CD14-positive monocyte (primary cell): Measurements from ENCODE around the gene SLC9A7. TPM values are rescaled to one million over a fixed set of nuclear protein-coding genes. Genes with fewer than 3 reads are reported as not detected.

Experiments
- DNase-seq, 3 donors: peaks; one replicate each; pipeline ENCODE4 v3.0.0-alpha.2; 2011 to 2022
- H2AFZ ChIP-seq: 2 replicates; pipeline ENCODE4 v1.6.0; 2012; ENCODE audit warnings: mild to moderate bottlenecking, low read depth, low read length, inconsistent platforms; ENCODE audit not compliant: insufficient read depth, poor library complexity, severe bottlenecking
- H3K27ac ChIP-seq, 2 donors: 1 replicate in 1 of 2; 2 replicates in 1 of 2; pipeline ENCODE4 v1.5.1; 2012 to 2013; ENCODE audit warnings: low read length in 2 of 2, control low read depth in 1 of 2, inconsistent platforms in 1 of 2, low read depth in 1 of 2, mild to moderate bottlenecking in 1 of 2
- H3K27me3 ChIP-seq, 2 donors: one replicate each; pipeline versions ENCODE4 v1.6.0 to v1.6.1; 2011 to 2013; ENCODE audit warnings: low read length in 2 of 2; ENCODE audit not compliant: control insufficient read depth in 2 of 2, insufficient read depth in 2 of 2
- H3K36me3 ChIP-seq, 2 donors: replicated peaks in 1 of 2; 1 replicate in 1 of 2; 2 replicates in 1 of 2; pipeline versions ENCODE4 v1.5.1 to v1.6.1; 2012 to 2013; ENCODE audit warnings: low read length in 2 of 2, control low read depth in 1 of 2, inconsistent platforms in 1 of 2, mild to moderate bottlenecking in 1 of 2; ENCODE audit not compliant: insufficient read depth in 2 of 2, control insufficient read depth in 1 of 2
- H3K4me1 ChIP-seq, 2 donors: 1 replicate in 1 of 2; 2 replicates in 1 of 2; pipeline versions ENCODE4 v1.5.1 to v1.6.1; 2012 to 2013; ENCODE audit warnings: low read length in 2 of 2, control low read depth in 1 of 2, inconsistent platforms in 1 of 2, mild to moderate bottlenecking in 1 of 2, moderate library complexity in 1 of 2; ENCODE audit not compliant: insufficient read depth in 2 of 2, control insufficient read depth in 1 of 2
- H3K4me2 ChIP-seq: replicated peaks from 2 replicates; pipeline ENCODE3; 2012; ENCODE audit warnings: low read length, moderate library complexity, mild to moderate bottlenecking; ENCODE audit not compliant: poor library complexity, severe bottlenecking; ENCODE audit errors: extremely low read depth
- H3K4me3 ChIP-seq, 3 experiments: fragments of 200-600 bp in 1 of 3; sonication (generic) in 1 of 3; replicated peaks in 1 of 3; 1 replicate in 2 of 3; 2 replicates in 1 of 3; pipeline ENCODE4 v1.5.1; 2011 to 2013; ENCODE audit warnings: low read length in 3 of 3, mild to moderate bottlenecking in 3 of 3, control low read depth in 2 of 3, low read depth in 2 of 3, inconsistent platforms in 1 of 3, moderate library complexity in 1 of 3
- H3K79me2 ChIP-seq: 2 replicates; pipeline ENCODE4 v1.6.0; 2012; ENCODE audit warnings: mild to moderate bottlenecking, control low read depth, inconsistent platforms, low read length, moderate library complexity; ENCODE audit not compliant: insufficient read depth
- H3K9ac ChIP-seq: 2 replicates; pipeline ENCODE4 v1.6.0; 2017; ENCODE audit warnings: low read length, mild to moderate bottlenecking; ENCODE audit not compliant: insufficient read depth, poor library complexity, severe bottlenecking
- H3K9me3 ChIP-seq, 2 donors: replicated peaks in 1 of 2; 1 replicate in 1 of 2; 2 replicates in 1 of 2; pipeline versions ENCODE4 v1.5.1 to v1.6.1; 2012 to 2013; ENCODE audit warnings: low read length in 2 of 2, control low read depth in 1 of 2; ENCODE audit not compliant: control insufficient read depth in 1 of 2, insufficient read depth in 1 of 2
- H4K20me1 ChIP-seq: 2 replicates; pipeline ENCODE4 v1.6.0; 2012; ENCODE audit warnings: mild to moderate bottlenecking, low read length, control low read depth, moderate library complexity; ENCODE audit not compliant: insufficient read depth
- H3K27ac Mint-ChIP-seq, 7 donors: one replicate each; pipeline ENCODE4 v1.8.0; 2020; ENCODE audit warnings: mild to moderate bottlenecking in 7 of 7, mixed read lengths in 7 of 7, moderate library complexity in 6 of 7, inconsistent platforms in 2 of 7
- H3K27me3 Mint-ChIP-seq, 3 donors: one replicate each; pipeline ENCODE4 v1.8.0; 2021 to 2022; ENCODE audit warnings: low read depth in 3 of 3, mild to moderate bottlenecking in 3 of 3, mixed read lengths in 3 of 3, moderate library complexity in 3 of 3, inconsistent platforms in 1 of 3
- H3K36me3 Mint-ChIP-seq, 2 donors: one replicate each; pipeline ENCODE4 v1.8.0; 2020; ENCODE audit warnings: mixed read lengths in 2 of 2, inconsistent platforms in 1 of 2, mild to moderate bottlenecking in 1 of 2
- H3K4me1 Mint-ChIP-seq: one replicate; pipeline ENCODE4 v1.8.0; 2020; ENCODE audit warnings: mild to moderate bottlenecking, mixed read lengths
- H3K4me3 Mint-ChIP-seq, 2 donors: one replicate each; pipeline ENCODE4 v1.8.0; 2020; ENCODE audit warnings: mild to moderate bottlenecking in 2 of 2, mixed read lengths in 2 of 2, moderate library complexity in 1 of 2
- H3K9me3 Mint-ChIP-seq, 7 donors: one replicate each; pipeline ENCODE4 v1.8.0; 2020 to 2022; ENCODE audit warnings: mixed read lengths in 7 of 7, mild to moderate bottlenecking in 6 of 7, moderate library complexity in 6 of 7, inconsistent platforms in 2 of 7
- CTCF ChIP-seq: fragments of 200-600 bp; IDR thresholded peaks from one replicate; pipeline ENCODE4 v1.8.0; 2022; ENCODE audit warnings: antibody characterized with exemption, mild to moderate bottlenecking
- WGBS: methylation state at CpG from one replicate; pipeline ENCODE4 v1.1.5; 2013; ENCODE audit warnings: missing lambda C conversion rate; ENCODE audit not compliant: insufficient coverage; 5-methylcytosine and 5-hydroxymethylcytosine counted together
- intact Hi-C, 2 donors: fragments of 100-400 bp; cut with micrococcal nuclease; formaldehyde crosslinking; loops; one replicate each; pipeline versions ENCODE4 v1.15.0 to v1.15.1; 2023
- polyA plus RNA-seq, 3 donors: library from polyadenylated mRNA; depleted of rRNA in 1 of 3; unstranded in 2 of 3; stranded (reverse) in 1 of 3; fragments of 300-500 nt in 2 of 3; fragments of >200 nt in 1 of 3; fragmentation: Illumina TruSeq in 2 of 3; gene quantifications; 1 replicate in 2 of 3; 2 replicates in 1 of 3; pipeline ENCODE4 v1.2.3, GENCODE V29; 2012 to 2021

SLC9A7 gene
- polyA plus RNA-seq, 3 donors: 0.73 to 2.0 (median 1.0) TPM

- Histone ChIP-seq H3K36me3 (no peaks in the 10 kb centered on the region), H3K27me3 (no peaks in the 10 kb centered on the region), H3K9me3 (no peaks in the 10 kb centered on the region), H3K4me3 (no peak overlapping the region), H2AFZ (no peak overlapping the region), H3K4me2 (peak overlapping the region; percentile 9), H3K79me2 (no peaks in the 10 kb centered on the region), H4K20me1 (no peaks in the 10 kb centered on the region), H3K27ac (no peak overlapping the region), H3K9ac (no peak overlapping the region), H3K4me1 (peaks cover 27 to 28% of the 10 kb centered on the region in 2 donors)
- Mint-ChIP-seq H3K27ac (no peak overlapping the region), H3K27me3 (peaks cover 0 to 12% (median 0%) of the 10 kb centered on the region in 3 donors), H3K36me3 (no peaks in the 10 kb centered on the region), H3K4me3 (peak overlapping the region in 1 of 2 donors; percentile 26), H3K4me1 (peaks cover 39% of the 10 kb centered on the region), H3K9me3 (peaks cover 0 to 7% (median 0%) of the 10 kb centered on the region in 7 donors)
- TF ChIP-seq CTCF: no peak
- peak in 2 of 3 donors; percentile 8 to 10 for DNase-seq
- WGBS: 44% methylated on average over 2 of the region's 8 CpGs
- intact Hi-C loops: no loop called here
Observed at GRCh38 chrX:46710927-46711623, 47.8 kb downstream of the SLC9A7 start.

GRCh38 chrX:46710425-46710824 is 48.5 kb downstream of the SLC9A7 start:
- Histone ChIP-seq H3K4me3 (no peak overlapping the region), H3K9me3 (no peaks in the 10 kb centered on the region), H4K20me1 (no peaks in the 10 kb centered on the region), H3K27ac (no peak overlapping the region), H3K4me1 (peaks cover 22% of the 10 kb centered on the region in 2 donors), H3K4me2 (no peak overlapping the region), H3K27me3 (no peaks in the 10 kb centered on the region), H3K79me2 (no peaks in the 10 kb centered on the region), H2AFZ (no peak overlapping the region), H3K9ac (no peak overlapping the region), H3K36me3 (no peaks in the 10 kb centered on the region)
- peak overlapping the region in 1 of 7 donors; percentile 4 for H3K27ac Mint-ChIP-seq
- no peak for TF ChIP-seq CTCF
- H3K36me3 Mint-ChIP-seq: no peaks in the 10 kb centered on the region
- no peak overlapping the region for H3K4me3 Mint-ChIP-seq
- H3K4me1 Mint-ChIP-seq: peaks cover 34% of the 10 kb centered on the region
- H3K27me3 Mint-ChIP-seq: peaks cover 0 to 12% (median 0%) of the 10 kb centered on the region in 3 donors
- H3K9me3 Mint-ChIP-seq: peaks cover 0 to 7% (median 0%) of the 10 kb centered on the region in 7 donors
- intact Hi-C loops: no loop called here
- no CpG with 5 or more reads among the region's 1 CpG for WGBS
- DNase-seq: peak in 1 of 3 donors; percentile 30
